Measurements from ENCODE around the gene STEEP1.

DNA sequence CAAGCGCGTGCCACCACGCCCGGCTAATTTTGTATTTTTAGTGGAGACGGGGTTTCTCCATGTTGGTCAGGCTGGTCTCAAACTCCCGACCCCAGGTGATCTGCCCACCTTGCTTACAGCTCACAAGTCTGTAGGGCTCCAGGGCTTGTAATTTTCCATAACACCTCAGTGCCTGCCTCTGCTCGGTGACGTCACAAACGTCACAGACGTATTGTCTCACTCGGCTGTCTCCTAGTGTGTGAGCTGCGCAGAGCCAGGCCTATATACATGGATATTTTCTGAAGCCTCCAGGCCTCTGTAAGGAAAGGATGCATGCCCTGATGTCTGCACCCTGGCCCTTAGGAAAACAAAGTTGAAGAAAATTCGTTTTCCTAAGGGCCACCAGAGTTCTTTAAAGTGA is 49.6 kb upstream of the STEEP1 start:
- TF ChIP-seq MAFF (IDR thresholded peaks at IDR 0.05; ENCODE audit: low read depth, low read length) (no peak), CC2D1A (CRISPR knock-in tag; IDR thresholded peaks at IDR 0.05) (no peak), ZFAT (CRISPR knock-in tag; conservative IDR thresholded peaks at IDR 0.05) (no peak), ESRRA (CRISPR knock-in tag; IDR thresholded peaks at IDR 0.05; ENCODE audit: low read depth) (no peak), TRIM24 (CRISPR knock-in tag; IDR thresholded peaks at IDR 0.05) (no peak), ZSCAN9 (CRISPR knock-in tag; IDR thresholded peaks at IDR 0.05; ENCODE audit: borderline replicate concordance) (no peak), ZNF672 (CRISPR knock-in tag; IDR thresholded peaks at IDR 0.05) (no peak), ZBTB33 (CRISPR knock-in tag; IDR thresholded peaks at IDR 0.05) (no peak), ZNF274 (CRISPR knock-in tag; IDR thresholded peaks at IDR 0.05) (no peak), POLR2A (IDR thresholded peaks at IDR 0.05; ENCODE audit: insufficient read depth in 1 of 2, low read depth in 2 of 2, low read length in 2 of 2) (no peak), NONO (IDR thresholded peaks at IDR 0.05) (no peak), NONO (CRISPR knock-in tag; conservative IDR thresholded peaks at IDR 0.05) (no peak)

Data from HepG2 (cell line).